Measurements from ENCODE around the gene CCNG1. TPM values are rescaled to one million over a fixed set of nuclear protein-coding genes. Genes with fewer than 3 reads are reported as not detected.
"Not testable (repeated sequence)": the region's sequence is repeated elsewhere in the genome, so short reads cannot be mapped to it uniquely, and the experiment has no call there.

The CCNG1 gene, protein sequence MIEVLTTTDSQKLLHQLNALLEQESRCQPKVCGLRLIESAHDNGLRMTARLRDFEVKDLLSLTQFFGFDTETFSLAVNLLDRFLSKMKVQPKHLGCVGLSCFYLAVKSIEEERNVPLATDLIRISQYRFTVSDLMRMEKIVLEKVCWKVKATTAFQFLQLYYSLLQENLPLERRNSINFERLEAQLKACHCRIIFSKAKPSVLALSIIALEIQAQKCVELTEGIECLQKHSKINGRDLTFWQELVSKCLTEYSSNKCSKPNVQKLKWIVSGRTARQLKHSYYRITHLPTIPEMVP
- total RNA-seq: 100 to 1,000 TPM in 1 of 4 donors, 10 to 100 TPM in 3; 51.8 to 112 (median 69.2) TPM

GRCh38 chr5:163437309-163438182, at the start of gene CCNG1:
CCNG1 (plus strand) TSS chr5:163437595; CDS start chr5:163439257, 1,662 bp downstream.
- Histone ChIP-seq H3K9me3 (no peaks in the 10 kb centered on the region), H3K27ac (peak within 1 kb of the TSS; percentile 94 to 98 (median 96)), H3K27me3 (no peaks in the 10 kb centered on the region), H3K36me3 (peaks cover 0 to 34% (median 3%) of the 10 kb centered on the region in 3 donors), H3K4me1 (peaks cover 8 to 42% (median 24%) of the 10 kb centered on the region in 3 donors), H3K4me3 (peak within 1 kb of the TSS; percentile 71 to 96 (median 94))
- intact Hi-C loops (cut with DNase I): no loop called here
- peak; percentile 83 for DNase-seq
- WGBS, 2 donors: 0 to 1% methylated on average over 20 to 29 of the region's 51 CpGs
- peak in 2 of 4 donors; percentile 66 to 76 for TF ChIP-seq POLR2A (IDR thresholded peaks at IDR 0.05)
- TF ChIP-seq, protein P1, sequence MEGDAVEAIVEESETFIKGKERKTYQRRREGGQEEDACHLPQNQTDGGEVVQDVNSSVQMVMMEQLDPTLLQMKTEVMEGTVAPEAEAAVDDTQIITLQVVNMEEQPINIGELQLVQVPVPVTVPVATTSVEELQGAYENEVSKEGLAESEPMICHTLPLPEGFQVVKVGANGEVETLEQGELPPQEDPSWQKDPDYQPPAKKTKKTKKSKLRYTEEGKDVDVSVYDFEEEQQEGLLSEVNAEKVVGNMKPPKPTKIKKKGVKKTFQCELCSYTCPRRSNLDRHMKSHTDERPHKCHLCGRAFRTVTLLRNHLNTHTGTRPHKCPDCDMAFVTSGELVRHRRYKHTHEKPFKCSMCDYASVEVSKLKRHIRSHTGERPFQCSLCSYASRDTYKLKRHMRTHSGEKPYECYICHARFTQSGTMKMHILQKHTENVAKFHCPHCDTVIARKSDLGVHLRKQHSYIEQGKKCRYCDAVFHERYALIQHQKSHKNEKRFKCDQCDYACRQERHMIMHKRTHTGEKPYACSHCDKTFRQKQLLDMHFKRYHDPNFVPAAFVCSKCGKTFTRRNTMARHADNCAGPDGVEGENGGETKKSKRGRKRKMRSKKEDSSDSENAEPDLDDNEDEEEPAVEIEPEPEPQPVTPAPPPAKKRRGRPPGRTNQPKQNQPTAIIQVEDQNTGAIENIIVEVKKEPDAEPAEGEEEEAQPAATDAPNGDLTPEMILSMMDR (IDR thresholded peaks at IDR 0.05): peak in 1 of 6 experiments; percentile 33

GRCh38 chr5:163395792-163396191, 41.6 kb upstream of the CCNG1 start:
- Histone ChIP-seq H3K9me3 (peaks cover 0 to under 1% (median 0%) of the 10 kb centered on the region in 3 donors), H3K27ac (no peak overlapping the region), H3K27me3 (no peaks in the 10 kb centered on the region), H3K4me1 (no peaks in the 10 kb centered on the region), H3K36me3 (no peaks in the 10 kb centered on the region), H3K4me3 (no peak overlapping the region)
- TF ChIP-seq POLR2A (IDR thresholded peaks at IDR 0.05): no peak
- TF ChIP-seq, protein P1 (IDR thresholded peaks at IDR 0.05): no peak
- intact Hi-C loops (cut with DNase I): no loop called here
- no peak for DNase-seq
- WGBS, 2 donors: 97% methylated on average over 2 of the region's 2 CpGs

- H3K4me3 ChIP-seq; H3K27me3 ChIP-seq; H3K4me1 ChIP-seq; H3K27ac ChIP-seq; H3K9me3 ChIP-seq; H3K36me3 ChIP-seq; intact Hi-C loops (cut with DNase I); DNase-seq: not testable (repeated sequence)
- WGBS, 2 donors: 75 to 91% methylated on average over 9 of the region's 9 CpGs
Observed at GRCh38 chr5:163396818-163397340, 40.5 kb upstream of the CCNG1 start.

- H3K4me1 ChIP-seq: no peaks in the 10 kb centered on the region
- H3K27me3 ChIP-seq: no peaks in the 10 kb centered on the region
- H3K27ac ChIP-seq: no peak overlapping the region
- H3K9me3 ChIP-seq: no peaks in the 10 kb centered on the region
- intact Hi-C loops (cut with DNase I): no loop called here
- TF ChIP-seq, protein P1 (IDR thresholded peaks at IDR 0.05): no peak
- no peak for TF ChIP-seq POLR2A (IDR thresholded peaks at IDR 0.05)
- no peak overlapping the region for H3K4me3 ChIP-seq
- no peak for DNase-seq
- no peaks in the 10 kb centered on the region for H3K36me3 ChIP-seq
Observed at GRCh38 chr5:163397354-163397753, 40.0 kb upstream of the CCNG1 start.

- Histone ChIP-seq H3K27ac (no peak overlapping the region), H3K4me1 (no peaks in the 10 kb centered on the region), H3K27me3 (no peaks in the 10 kb centered on the region), H3K9me3 (no peaks in the 10 kb centered on the region), H3K4me3 (no peak overlapping the region), H3K36me3 (no peaks in the 10 kb centered on the region)
- intact Hi-C loops (cut with DNase I): no loop called here
- no peak for DNase-seq
- TF ChIP-seq, protein P1 (IDR thresholded peaks at IDR 0.05): no peak
- no peak for TF ChIP-seq POLR2A (IDR thresholded peaks at IDR 0.05)
- WGBS, 2 donors: 69 to 72% methylated on average over 4 of the region's 4 CpGs
Observed at GRCh38 chr5:163399923-163400322, 37.5 kb upstream of the CCNG1 start.

Data from esophagus squamous epithelium (tissue), 5 donors.